ENCODE measurements around the gene PARP3.

The PARP3 gene

DNA sequence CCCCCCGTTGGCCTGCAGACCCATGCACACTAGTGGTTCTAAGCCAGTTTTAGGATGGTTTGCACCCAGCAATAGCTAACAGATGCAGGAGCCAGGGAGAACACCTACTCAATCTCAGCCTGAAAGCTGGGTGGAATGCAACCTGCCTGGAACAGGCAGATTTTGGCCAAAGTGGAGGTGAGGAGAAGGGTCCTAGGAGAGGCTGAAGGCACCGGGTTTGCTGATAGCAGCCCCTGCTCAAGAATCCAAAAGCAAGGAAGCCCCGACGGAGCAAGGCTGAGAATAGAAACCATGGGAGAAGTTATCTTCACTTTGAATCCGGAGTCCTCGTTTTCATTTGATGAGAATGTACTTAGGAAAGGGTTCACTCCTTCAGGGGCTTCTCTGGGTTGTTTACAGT lies 10.4 kb upstream of the PARP3 start:
- Histone ChIP-seq H3K4me3 (no peak overlapping the region), H3K9me3 (ENCODE audit: low read depth, low read length) (no peaks in the 10 kb centered on the region), H3K27ac (no peak overlapping the region), H3K36me3 (ENCODE audit: insufficient read depth, low read length) (no peaks in the 10 kb centered on the region; the same call in 1 of the 2 replicates), H3K9ac (ENCODE audit: insufficient read length) (no peak overlapping the region)
- no peak for DNase-seq (ENCODE audit: low read depth, low spot score)
- TF ChIP-seq EZH2 (IDR thresholded peaks at IDR 0.05), result no peak
- TF ChIP-seq POLR2AphosphoS5 (IDR thresholded peaks at IDR 0.05; ENCODE audit: borderline replicate concordance, low read depth, low read length), result no peak
- no peak for TF ChIP-seq FOXP2 (optimal IDR thresholded peaks at IDR 0.05; ENCODE audit: control extremely low read depth, extremely low read length, insufficient read depth)

DNA sequence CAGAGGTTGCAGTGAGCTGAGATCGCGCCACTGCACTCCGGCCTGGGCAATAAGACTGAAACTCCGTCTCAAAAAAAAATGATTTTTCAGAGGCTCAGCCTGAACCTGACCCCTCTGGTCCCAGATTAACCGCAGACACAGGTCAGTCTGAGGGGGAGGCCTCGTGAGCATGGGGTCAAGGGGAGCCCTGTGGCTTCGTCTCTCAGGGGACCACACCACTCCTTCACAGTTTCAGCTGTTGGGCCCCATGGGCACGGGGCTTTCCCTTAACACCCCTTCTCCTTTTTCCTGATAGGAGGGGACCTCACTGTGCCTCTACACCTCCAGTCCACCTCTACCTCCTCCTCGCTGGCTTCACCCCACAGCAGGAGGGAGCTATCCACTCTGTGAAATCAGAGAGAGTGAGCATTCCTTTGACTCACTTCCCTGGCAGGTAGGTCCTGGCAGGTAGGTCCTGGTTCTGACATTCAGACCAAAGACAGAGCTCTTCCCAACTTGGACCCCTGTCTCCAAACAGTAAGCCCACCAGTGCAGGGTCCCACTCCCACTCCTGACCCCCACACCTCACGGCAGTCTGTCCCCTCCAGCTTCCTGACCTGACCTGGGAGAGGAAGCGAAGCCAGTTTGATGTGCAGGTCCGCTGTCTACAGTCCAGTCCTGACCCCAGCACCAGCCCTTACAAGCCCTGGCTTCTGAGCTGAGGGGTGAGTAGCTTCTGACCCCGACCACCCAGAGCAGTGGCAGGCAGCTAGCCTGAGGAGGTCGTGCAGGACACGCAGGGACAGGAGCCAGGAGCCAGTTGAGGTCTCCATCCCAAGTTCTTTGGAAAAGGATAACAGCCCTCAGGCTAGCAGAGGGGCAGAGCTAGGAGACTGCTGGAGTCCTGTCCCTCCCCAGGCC lies 9.4 kb upstream of the PARP3 start:
- Histone ChIP-seq H3K9ac (ENCODE audit: insufficient read length) (no peak overlapping the region), H3K4me3 (no peak overlapping the region), H3K36me3 (ENCODE audit: insufficient read depth, low read length) (no peaks in the 10 kb centered on the region; the same call in 1 of the 2 replicates), H3K27ac (no peak overlapping the region), H3K9me3 (ENCODE audit: low read depth, low read length) (no peaks in the 10 kb centered on the region)
- TF ChIP-seq FOXP2 (optimal IDR thresholded peaks at IDR 0.05; ENCODE audit: control extremely low read depth, extremely low read length, insufficient read depth) (no peak), EZH2 (IDR thresholded peaks at IDR 0.05) (no peak), POLR2AphosphoS5 (IDR thresholded peaks at IDR 0.05; ENCODE audit: borderline replicate concordance, low read depth, low read length) (no peak)
- no peak for DNase-seq (ENCODE audit: low read depth, low spot score)

DNA sequence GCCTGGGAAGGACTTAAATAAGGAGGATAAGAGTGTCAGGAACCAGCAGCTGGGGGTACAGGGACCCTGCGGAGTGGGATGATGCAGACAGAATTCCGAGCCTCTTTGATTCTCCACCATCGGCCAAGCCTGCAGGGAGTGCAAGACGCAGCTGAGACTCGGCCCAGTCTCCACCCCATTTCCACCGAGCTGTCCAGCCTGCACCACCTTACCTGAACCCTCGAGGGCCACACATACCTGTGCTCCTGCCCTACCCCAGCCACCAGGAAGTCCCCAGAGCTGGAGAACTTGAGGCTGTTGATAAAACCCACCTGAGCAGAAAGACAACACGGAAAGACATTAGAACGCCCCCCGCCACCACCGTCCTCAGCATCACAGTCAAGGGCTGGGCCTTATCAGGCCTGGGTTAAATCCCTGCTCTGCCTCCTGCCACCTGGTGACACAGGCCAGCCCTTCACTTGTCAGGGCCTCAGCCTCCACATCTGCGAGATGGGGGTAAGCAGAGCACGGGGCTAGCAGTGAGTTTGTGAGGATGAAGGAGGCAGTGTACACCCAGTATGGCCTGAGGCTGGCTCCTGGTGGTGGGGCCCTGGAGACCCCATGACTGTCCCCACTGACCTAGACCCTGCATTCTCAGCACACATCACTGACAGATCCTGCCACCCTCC lies 8.6 kb upstream of the PARP3 start:
- Histone ChIP-seq H3K9ac (ENCODE audit: insufficient read length) (no peak overlapping the region), H3K27ac (no peak overlapping the region), H3K9me3 (ENCODE audit: low read depth, low read length) (no peaks in the 10 kb centered on the region), H3K36me3 (ENCODE audit: insufficient read depth, low read length) (no peaks in the 10 kb centered on the region; the same call in 1 of the 2 replicates), H3K4me3 (no peak overlapping the region)
- TF ChIP-seq POLR2AphosphoS5 (IDR thresholded peaks at IDR 0.05; ENCODE audit: borderline replicate concordance, low read depth, low read length), result no peak
- no peak for TF ChIP-seq EZH2 (IDR thresholded peaks at IDR 0.05)
- no peak for TF ChIP-seq FOXP2 (optimal IDR thresholded peaks at IDR 0.05; ENCODE audit: control extremely low read depth, extremely low read length, insufficient read depth)
- no peak for DNase-seq (ENCODE audit: low read depth, low spot score)

DNA sequence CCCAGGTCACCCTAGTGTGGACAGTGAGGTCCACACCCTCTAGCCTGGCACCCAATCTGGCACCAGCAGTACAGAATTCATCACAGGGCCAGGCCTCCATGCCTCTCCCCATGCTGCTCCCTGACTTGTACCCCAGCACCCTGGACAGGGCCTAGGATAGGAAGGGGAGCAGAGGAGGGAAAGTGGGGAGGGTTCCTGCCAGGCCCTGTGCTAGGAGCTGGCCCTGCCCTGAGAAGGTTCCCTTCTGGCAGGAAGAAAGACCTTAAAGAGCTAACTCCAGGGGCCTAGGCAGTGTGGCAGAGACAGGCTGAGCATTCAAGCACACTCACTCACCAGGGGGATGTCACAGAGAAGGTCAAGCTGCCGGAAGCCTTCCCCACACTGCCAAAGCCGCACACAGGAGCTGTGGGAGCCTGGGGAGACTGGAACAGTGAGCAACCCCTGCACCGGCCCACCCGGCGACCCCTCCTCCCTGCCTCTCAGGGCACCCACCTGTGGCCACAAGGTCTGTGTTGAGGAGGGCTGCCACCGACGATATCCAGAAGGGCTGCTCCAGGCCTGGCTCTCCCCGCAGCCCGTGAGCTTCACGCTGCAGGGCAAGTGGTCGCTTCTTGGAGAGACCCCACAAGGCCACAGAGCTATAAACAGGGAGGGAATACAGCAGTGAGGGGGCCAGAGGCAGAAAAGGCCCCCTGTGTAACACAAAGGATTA lies 7.9 kb upstream of the PARP3 start:
- Histone ChIP-seq H3K9me3 (ENCODE audit: low read depth, low read length) (no peaks in the 10 kb centered on the region), H3K36me3 (ENCODE audit: insufficient read depth, low read length) (no peaks in the 10 kb centered on the region; the same call in 1 of the 2 replicates), H3K27ac (no peak overlapping the region), H3K9ac (ENCODE audit: insufficient read length) (no peak overlapping the region), H3K4me3 (no peak overlapping the region)
- no peak for TF ChIP-seq FOXP2 (optimal IDR thresholded peaks at IDR 0.05; ENCODE audit: control extremely low read depth, extremely low read length, insufficient read depth)
- no peak for TF ChIP-seq EZH2 (IDR thresholded peaks at IDR 0.05)
- TF ChIP-seq POLR2AphosphoS5 (IDR thresholded peaks at IDR 0.05; ENCODE audit: borderline replicate concordance, low read depth, low read length), result no peak
- DNase-seq (ENCODE audit: low read depth, low spot score), result no peak

DNA sequence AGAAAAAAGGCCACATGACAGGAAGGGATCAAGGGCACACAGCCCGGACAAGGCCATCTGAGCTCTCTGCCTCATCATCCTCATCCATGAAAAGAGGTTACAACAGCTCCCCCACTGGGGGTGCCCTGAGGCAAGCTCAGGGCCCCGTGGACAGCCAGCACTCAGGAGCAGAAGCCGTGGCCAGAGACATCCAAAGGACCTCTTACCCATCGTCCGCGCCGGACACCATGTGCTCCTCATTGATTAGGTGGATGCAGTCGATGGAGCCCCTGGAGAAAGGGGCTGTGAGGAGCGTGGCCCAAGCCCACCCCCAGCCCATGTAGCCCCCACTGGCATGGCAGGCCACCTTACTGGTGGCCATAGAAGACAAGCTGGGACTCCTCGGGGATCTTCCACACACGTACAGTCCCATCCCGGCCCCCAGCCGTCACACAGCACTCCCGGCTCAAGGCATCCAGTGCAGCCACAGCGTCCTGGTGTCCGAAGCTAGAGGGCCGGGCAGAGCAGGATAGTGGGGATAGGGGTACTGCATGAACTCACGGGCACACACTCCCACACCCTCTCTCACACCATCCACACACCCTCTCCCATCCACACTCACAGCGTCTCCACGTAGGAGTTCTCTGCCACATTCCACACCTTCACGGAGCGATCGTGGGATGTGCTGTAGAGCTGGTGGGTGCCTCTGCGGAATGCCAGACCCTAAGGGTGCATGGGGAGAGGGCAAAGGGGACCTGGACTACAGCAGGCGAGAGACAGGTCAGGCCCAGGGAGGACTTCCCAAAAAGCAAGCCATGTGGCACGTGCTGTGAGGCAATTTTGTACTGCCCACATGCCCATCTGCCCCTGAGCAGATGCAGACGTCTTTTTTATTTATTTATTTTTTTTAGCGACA lies 6.9 kb upstream of the PARP3 start:
- no peaks in the 10 kb centered on the region; the same call in 1 of the 2 replicates for H3K36me3 ChIP-seq (ENCODE audit: insufficient read depth, low read length)
- no peaks in the 10 kb centered on the region for H3K9me3 ChIP-seq (ENCODE audit: low read depth, low read length)
- no peak overlapping the region for H3K4me3 ChIP-seq
- no peak for DNase-seq (ENCODE audit: low read depth, low spot score)
- H3K27ac ChIP-seq, result no peak overlapping the region
- no peak overlapping the region for H3K9ac ChIP-seq (ENCODE audit: insufficient read length)
- no peak for TF ChIP-seq EZH2 (IDR thresholded peaks at IDR 0.05)
- TF ChIP-seq FOXP2 (optimal IDR thresholded peaks at IDR 0.05; ENCODE audit: control extremely low read depth, extremely low read length, insufficient read depth), result no peak
- no peak for TF ChIP-seq POLR2AphosphoS5 (IDR thresholded peaks at IDR 0.05; ENCODE audit: borderline replicate concordance, low read depth, low read length)

DNA sequence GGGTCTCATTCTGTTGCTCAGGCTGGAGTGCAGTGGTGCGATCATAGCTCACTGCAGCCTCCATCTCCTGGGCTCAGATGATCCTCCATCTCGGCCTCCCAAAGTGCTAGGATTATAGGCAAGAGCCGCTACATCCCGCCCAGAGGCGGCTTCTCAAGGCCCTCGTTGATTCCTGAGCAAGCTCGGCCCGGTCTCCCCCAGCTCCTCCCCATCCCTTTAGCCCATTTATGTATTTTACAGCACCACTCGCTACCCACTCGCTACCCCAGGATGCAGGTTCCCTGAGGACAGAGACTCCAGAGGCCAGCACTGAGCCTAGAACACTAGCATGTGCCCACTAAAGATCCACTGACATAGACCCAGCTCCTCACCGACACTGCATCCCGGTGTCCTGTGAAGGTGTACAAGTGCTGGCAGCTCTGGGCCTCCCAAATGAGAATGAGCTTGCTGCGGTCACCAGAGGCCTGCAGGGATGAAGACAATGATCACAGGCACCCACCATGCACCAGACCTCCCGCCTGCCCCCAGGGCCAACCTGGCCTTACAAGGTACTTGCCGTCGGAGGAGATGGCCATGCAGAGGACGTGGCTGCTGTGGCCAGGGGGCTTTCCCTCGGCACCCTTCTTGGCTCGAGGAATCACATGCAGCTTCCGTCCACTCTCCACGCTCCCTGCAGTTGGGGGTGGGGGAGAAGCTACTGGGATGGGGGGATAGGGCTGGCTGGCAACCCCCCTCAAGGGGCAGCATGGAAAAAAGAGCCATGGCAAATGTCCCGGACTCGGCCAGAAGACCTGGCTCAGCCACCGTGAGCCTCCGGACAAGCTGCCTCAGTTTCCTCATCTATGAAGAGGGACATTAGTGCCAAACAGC lies 6.0 kb upstream of the PARP3 start:
- H3K9me3 ChIP-seq (ENCODE audit: low read depth, low read length), result no peaks in the 10 kb centered on the region
- H3K36me3 ChIP-seq (ENCODE audit: insufficient read depth, low read length), result no peaks in the 10 kb centered on the region; the same call in 1 of the 2 replicates
- H3K27ac ChIP-seq, result no peak overlapping the region
- no peak overlapping the region for H3K9ac ChIP-seq (ENCODE audit: insufficient read length)
- no peak for DNase-seq (ENCODE audit: low read depth, low spot score)
- no peak overlapping the region for H3K4me3 ChIP-seq
- TF ChIP-seq EZH2 (IDR thresholded peaks at IDR 0.05) (no peak), FOXP2 (optimal IDR thresholded peaks at IDR 0.05; ENCODE audit: control extremely low read depth, extremely low read length, insufficient read depth) (no peak), POLR2AphosphoS5 (IDR thresholded peaks at IDR 0.05; ENCODE audit: borderline replicate concordance, low read depth, low read length) (no peak)

DNA sequence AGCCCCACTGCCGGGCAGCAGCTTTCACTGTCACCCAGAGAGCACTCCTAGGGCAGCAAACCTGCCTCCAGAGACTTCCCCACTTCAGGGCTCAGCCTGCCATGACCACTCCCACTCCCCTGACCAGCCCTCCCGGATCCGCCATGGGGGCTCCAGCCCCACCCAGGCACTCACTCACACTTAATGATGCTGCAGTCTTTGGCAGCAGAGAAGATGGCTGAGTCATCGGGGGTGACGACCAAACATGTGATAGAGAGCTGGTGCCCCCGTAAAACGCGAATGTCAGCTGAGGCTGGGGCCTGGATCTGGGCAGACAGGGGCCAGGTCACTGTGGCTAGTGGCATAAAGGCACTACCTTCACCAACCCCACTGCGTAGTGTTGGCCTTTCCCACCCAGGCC lies 5.1 kb upstream of the PARP3 start:
- no peak for DNase-seq (ENCODE audit: low read depth, low spot score)
- no peak overlapping the region for H3K4me3 ChIP-seq
- H3K36me3 ChIP-seq (ENCODE audit: insufficient read depth, low read length), result no peaks in the 10 kb centered on the region; the same call in 1 of the 2 replicates
- H3K9ac ChIP-seq (ENCODE audit: insufficient read length), result no peak overlapping the region
- TF ChIP-seq FOXP2 (optimal IDR thresholded peaks at IDR 0.05; ENCODE audit: control extremely low read depth, extremely low read length, insufficient read depth) (no peak), EZH2 (IDR thresholded peaks at IDR 0.05) (no peak), POLR2AphosphoS5 (IDR thresholded peaks at IDR 0.05; ENCODE audit: borderline replicate concordance, low read depth, low read length) (no peak)
- no peak overlapping the region for H3K27ac ChIP-seq
- no peaks in the 10 kb centered on the region for H3K9me3 ChIP-seq (ENCODE audit: low read depth, low read length)

Measured in SK-N-MC (cell line).